ENCODE results near the gene KIF16B.

Gene KIF16B

GRCh38 chr20:16427571-16427970, 145.7 kb downstream of the KIF16B start:
- DNase-seq, result no peak

- DNase-seq, result no peak
These were observed 148.5 kb downstream of the KIF16B start for GRCh38 chr20:16424780-16425179.

- DNase-seq, result no peak
These were observed 149.7 kb downstream of the KIF16B start for GRCh38 chr20:16423311-16424212.

GRCh38 chr20:16419138-16419715, 154.0 kb downstream of the KIF16B start:
- no peak for DNase-seq

GRCh38 chr20:16418616-16419015, 154.6 kb downstream of the KIF16B start:
- DNase-seq, result no peak

- no peak for DNase-seq
These were observed 156.2 kb downstream of the KIF16B start for GRCh38 chr20:16417001-16417400.

- no peak for DNase-seq
These were observed 157.9 kb downstream of the KIF16B start for GRCh38 chr20:16415071-16416053.

GRCh38 chr20:16412906-16413305, 160.3 kb downstream of the KIF16B start:
- no peak for DNase-seq

GRCh38 chr20:16411361-16411760, 161.9 kb downstream of the KIF16B start:
- DNase-seq, result no peak

- no peak for DNase-seq
These were observed 162.6 kb downstream of the KIF16B start for GRCh38 chr20:16410626-16411025.

- no peak for DNase-seq
These were observed 164.3 kb downstream of the KIF16B start for GRCh38 chr20:16408981-16409380.

GRCh38 chr20:16407251-16408067, 165.8 kb downstream of the KIF16B start:
- DNase-seq, result no peak

- no peak for DNase-seq
These were observed 168.0 kb downstream of the KIF16B start for GRCh38 chr20:16405254-16405653.

GRCh38 chr20:16404640-16405039, 168.6 kb downstream of the KIF16B start:
- DNase-seq, result no peak

- no peak for DNase-seq
These were observed 169.1 kb downstream of the KIF16B start for GRCh38 chr20:16404171-16404570.

- no peak for DNase-seq
These were observed 173.0 kb downstream of the KIF16B start for GRCh38 chr20:16400234-16400633.

- no peak for DNase-seq
These were observed 173.4 kb downstream of the KIF16B start for GRCh38 chr20:16399801-16400200.

- no peak for DNase-seq
These were observed 176.2 kb downstream of the KIF16B start for GRCh38 chr20:16397086-16397485.

GRCh38 chr20:16395366-16395765, 177.9 kb downstream of the KIF16B start:
- no peak for DNase-seq

GRCh38 chr20:16394784-16395183, 178.5 kb downstream of the KIF16B start:
- no peak for DNase-seq

- no peak for DNase-seq
These were observed 179.4 kb downstream of the KIF16B start for GRCh38 chr20:16393836-16394235.

GRCh38 chr20:16393297-16393696, 180.0 kb downstream of the KIF16B start:
- DNase-seq, result no peak
